HS-5 (cell line): Measurements from ENCODE around the gene KIAA1191.

Source experiments
- DNase-seq: peaks from one replicate; pipeline ENCODE4 v3.0.0-alpha.2; 2012; ENCODE audit warnings: low read depth

KIAA1191 gene

DNA sequence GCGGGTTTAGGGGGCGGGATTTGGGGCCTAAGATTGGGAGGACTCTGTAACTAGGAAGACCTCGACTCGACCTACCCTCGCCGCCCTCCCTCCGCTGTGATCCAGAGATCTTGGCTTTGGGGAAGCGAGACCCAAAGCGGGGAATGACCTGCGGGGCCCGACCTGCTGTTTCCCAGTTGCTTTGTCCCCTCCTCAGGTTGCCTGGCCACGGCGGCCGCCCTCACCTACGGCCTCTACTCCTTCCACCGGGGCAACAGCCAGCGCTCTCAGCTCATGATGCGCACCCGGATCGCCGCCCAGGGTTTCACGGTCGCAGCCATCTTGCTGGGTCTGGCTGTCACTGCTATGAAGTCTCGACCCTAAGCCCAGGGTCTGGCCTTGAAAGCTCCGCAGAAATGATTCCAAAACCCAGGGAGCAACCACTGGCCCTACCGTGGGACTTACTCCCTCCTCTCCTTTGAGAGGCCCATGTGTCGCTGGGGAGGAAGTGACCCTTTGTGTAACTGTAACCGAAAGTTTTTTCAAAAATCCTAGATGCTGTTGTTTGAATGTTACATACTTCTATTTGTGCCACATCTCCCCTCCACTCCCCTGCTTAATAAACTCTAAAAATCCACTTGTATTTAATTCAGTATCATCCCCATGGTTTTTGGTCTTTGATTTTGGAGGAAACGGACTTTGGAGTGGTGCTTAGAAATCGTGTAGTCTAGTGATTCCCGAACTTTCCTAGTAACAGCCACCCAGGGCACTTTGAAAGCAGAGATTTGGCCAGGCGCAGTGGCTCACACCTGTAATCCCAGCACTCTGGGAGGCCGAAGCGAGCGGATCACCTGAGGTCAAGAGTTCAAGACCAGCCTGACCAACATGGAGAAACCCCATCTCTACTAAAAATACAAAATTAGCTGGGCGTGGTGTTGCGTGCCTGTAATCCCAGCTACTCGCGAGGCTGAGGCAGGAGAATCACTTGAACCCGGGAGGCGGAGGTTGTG lies 27.9 kb upstream of the KIAA1191 start:
- no peak for DNase-seq

DNA sequence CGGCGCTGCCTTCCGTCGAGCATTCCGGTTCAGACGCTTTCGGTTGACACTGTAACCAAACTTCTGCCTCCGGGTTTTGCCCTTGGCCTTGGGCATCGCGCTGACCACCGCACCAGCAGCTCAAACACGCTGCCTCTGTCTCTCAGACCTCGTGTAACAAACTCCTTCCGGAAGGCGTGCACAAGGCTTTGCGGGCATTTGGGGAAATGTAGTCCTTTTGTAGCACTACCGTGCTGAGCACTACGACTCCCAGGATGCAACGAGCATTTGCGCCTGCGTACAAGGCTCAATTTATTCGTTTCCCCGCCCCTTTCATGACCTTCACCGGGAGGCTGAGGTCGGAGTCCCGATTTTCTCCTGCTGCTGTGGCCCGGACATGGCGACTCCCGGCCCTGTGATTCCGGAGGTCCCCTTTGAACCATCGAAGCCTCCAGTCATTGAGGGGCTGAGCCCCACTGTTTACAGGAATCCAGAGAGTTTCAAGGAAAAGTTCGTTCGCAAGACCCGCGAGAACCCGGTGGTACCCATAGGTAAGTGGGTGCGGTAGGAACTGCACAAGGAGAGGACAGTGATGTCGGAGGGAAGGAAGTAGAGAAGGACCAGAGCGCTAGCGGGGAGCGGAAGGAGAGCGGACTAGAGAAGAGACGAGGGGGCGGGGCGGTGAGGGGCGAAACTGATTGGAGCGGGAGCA lies 27.0 kb upstream of the KIAA1191 start, which contains the start of the genes HIGD2A and NOP16:
TSS of gene HIGD2A (plus strand) at position 308 of the 691 bp plus-strand sequence. CDS start at position 377, 69 bp downstream.
TSS of gene NOP16 (minus strand) at position 155 of the 691 bp plus-strand sequence. CDS start at position 96, 59 bp downstream.
- DNase-seq = peak; percentile 98

DNA sequence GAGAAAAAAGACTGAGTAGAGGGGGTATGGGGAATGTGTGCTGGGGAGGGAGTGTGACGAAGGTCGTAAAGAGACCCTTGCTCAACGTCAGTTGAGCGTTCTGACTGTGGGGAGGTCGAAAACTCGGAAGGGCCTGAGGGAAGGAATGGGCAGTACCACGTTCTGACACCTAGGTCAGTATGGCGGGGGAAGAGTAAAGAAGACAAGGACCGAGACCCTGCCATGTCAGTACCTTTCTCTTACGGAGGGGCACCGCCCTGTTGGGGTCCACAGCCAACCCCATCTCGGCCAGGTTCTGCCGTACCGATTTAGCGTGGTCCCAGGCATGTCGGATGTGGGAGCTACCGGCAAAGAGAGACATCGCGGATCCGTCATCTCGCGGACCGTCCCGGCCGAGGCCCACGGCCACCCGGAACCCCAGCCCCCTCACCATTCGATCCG lies 26.5 kb upstream of the KIAA1191 start:
- DNase-seq = no peak

DNA sequence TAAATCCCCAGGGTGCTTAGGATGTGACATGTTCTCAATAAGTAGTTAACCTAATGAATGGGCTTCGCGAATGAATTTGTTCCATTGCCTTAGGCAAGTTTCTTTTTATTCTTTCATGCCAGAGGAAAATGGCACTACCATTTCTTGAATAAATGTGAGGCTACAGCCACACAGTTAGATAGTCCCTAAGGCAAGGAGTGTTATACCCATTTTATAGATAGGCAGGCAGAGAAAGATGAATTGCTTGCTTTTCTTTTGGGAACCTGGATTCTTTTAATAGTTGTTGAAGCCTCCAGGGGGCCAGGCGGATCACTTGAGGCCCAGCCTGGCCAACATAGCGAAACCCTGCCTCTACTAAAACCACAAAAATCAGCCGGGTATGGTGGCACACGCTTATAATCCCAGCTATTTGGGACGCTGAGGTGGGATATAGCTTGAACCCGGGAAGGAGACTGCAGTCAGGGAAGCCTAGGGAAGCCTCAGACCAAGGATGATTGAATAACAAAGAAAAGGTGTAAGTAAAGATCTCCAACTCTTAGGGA lies 25.9 kb upstream of the KIAA1191 start:
- no peak for DNase-seq

DNA sequence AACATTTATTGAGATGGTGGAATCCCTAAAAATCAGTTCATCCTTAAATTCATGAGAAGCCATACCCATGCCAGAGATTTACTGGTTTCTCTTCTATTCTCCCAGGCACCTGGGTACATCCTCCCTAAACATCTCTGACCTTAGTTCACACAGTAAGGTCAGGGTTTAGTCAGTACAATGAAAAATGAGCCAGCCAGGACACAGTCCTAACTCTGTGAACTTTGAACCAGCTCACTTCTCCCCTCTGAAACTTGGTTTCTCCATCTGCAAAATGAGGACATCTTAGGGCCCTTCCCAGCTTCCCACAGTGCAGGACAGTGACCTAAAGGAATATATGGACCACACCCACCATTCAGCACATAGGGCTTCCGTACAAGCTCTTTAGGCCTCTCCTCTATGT lies 24.9 kb upstream of the KIAA1191 start:
- no peak for DNase-seq

DNA sequence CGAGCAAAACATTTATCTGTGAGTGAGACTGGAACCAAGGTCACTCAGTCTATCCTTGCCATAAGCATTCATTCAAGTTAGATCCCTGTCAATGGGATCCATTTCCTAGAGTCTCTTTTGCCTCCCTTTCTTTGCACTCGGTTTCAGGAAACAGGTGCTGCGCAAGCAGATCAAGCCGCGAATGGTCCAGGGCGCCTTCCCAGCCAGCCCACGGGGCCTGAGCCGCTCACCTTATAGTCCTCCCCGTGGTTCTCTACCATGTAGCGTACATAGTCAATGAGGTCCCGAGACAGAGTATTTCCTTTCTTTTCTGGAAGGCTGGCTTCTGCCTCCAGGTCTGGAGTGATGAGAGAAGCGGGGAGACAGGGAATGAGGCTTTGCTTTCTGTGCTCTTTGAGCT lies 23.4 kb upstream of the KIAA1191 start:
- no peak for DNase-seq

DNA sequence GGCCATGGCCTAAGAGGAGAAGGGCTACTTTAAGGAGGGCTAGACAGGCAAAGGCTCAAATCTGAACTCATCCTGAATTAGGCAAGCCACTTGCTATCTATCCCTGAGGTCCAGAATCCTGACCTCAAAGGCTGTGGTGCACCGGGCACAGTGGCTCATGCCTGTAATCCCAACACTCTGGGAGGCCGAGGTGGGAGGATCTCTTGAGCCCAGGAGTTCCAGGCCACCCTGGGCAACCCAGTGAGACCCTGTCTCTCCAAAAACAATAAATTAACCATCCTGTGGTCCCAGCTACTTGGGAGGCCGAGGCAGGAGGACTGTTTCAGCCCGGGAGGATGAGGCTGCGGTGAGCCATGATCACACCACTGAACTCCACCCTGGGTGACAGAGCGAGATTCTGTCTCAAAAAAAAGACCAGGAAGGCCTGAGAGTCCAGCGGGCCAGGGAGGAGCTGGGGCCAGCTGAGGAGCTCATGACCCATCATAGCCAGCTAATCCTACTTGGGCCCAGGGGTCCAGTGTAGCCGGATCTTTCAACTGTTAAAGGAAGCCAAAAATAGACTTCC lies 22.9 kb upstream of the KIAA1191 start:
- DNase-seq = no peak

DNA sequence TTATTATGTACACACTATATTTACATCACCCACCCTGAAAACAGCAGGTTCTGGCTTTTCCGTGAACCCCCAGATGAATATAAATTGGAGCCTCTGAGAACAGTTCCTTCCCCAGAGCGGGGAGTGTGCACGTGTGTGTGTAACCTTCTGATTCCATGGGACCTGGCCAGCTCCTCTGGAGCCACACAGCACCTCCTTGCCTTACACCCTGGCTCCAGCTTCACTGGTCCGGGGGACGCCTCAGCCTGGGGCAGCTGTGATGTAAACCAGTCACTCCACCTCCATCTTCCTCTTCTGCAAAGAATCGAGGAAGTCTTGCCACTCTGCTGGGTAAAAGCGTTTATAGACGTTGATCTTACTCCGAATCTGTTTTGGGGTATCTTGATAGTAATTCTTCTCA lies 22.4 kb upstream of the KIAA1191 start:
- DNase-seq = no peak

DNA sequence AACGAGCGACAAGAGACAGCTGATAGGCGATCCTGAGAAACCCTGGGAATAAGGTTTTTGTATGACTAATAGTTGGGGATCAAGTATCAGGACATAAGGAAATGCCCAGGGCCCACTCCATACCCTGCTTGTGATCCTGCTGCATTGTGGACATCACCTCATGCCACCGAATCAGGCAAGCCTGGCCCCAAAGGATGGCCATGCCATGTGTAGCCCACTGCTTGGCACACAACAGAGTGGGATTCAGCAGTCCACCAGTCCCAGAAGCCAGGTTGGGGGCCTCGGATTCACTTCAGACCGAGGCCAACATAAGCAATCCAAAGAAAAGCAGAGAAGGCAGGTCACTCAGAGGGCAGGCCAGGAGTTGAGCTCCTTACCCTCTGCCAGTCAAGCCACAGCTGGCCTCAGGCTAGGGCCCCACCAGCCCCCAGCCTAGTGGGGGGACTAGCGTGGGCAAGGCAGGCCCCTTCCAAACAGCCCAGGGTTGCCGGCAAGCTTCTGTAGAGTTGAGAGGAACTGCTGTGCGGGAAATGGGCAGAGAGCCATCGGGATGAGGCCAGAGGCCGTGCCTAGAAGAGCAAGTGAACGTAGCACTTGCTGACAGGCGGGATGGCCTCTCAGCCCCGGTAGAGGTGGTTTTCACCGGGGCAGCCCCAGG lies 21.8 kb upstream of the KIAA1191 start:
- DNase-seq = no peak

DNA sequence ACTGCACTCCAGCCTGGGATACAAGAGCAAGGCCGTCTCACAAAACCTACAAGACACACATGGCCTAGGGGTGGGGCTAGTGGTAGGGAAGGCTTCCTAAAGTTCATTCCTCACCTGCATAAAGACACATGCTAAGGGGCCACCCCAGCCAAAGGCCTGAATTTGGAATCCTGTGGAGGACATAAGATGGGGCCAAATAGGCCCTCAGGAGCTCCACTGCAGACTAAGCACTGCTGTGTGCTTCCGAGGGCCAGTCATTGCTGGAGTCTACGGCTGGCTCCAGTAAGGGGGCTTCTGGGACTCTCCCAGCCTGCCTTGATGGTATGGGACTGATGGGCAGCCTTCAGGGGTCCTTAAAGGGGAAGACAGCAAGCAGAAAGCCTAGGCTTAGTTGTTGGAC lies 21.2 kb upstream of the KIAA1191 start:
- no peak for DNase-seq

DNA sequence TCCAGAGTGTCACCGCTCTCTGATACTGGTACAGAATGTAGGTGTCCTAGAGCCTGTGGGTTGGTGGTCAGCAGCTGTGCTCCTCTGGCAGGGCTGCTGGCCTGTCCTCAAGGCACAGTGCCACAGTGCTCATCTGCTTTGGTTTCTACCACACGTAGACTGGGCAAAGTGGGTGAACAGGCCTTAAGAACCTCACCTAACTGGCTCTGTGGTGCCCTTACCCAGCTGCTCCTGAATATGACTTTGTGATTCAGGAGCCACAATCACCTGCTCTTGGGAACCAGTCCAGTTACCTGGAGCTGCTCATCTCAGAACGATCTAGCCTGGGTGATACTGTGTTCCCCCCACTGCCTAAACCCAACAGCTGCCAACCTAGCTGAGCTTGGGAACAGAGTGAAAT lies 20.4 kb upstream of the KIAA1191 start:
- DNase-seq = no peak

DNA sequence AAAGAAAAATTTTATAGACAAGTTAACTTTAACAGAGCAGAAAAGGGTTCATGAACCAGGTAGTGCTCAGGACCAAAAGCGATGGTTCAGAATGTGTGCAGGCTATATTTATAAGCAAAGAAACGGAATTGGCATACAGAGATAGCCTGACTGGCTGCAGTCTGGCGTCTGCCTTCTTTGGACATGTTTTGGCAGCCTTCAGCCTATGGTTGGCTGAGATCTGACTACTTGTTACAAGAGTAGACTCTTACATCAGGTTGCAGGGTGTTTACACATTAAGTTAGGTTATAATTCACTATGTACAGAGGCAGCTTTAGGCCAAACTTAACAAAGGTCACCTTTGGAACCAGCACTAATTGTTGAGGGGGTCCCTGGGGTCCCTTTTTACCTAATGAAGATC lies 19.9 kb upstream of the KIAA1191 start:
- DNase-seq = no peak

DNA sequence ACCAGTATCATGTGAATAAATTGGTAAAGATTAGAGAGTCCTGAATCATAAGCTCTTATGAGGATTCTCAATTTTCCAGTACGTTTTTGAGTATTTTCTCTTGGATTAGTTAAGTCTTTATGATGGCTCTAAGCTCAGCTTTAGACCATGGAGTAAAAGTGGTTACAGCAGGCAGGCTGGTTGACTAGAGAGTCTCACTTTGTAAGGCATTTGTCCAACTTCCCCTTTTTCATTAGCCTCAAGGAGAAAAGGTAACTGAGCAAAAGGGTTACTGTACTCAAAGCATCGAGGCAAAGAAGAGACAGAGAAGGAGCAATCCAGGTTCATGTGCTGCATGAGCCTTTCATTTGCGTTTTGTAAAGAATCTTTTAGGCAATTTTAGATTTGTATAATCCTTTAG lies 18.3 kb upstream of the KIAA1191 start:
- no peak for DNase-seq

DNA sequence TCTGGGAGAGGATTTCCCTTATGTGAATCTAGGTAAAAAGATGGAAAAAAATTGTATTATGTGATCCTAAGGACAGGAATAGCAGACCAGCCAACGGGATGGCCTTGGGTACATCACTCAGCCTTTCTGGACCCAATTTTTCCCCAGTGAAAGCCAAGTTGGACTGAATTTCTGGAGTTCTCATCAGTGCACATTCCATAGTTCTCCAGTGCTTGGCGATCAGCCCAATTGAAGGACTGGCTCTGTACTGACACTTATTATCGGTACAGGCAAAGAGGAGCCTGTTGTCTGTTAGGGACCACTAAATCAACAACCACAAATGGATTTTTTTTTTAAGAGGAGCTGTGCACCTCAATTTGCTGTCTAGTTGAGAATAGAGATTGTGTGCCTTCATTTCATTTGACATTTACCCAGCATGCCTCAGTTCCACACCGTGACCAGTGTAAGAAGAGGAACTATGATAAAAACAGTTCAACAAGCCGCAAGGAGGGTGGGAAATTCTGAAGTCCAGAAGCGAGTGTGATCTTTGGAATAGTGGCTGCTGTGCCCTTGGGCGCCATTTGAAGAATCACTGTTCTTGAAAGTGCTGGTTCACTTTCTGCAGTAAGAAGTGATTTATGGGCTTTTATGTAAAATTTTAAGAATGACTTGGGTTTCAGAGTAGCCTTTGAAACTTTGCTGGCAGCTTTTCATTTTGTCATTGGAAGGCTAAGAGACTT lies 11.7 kb upstream of the KIAA1191 start:
- no peak for DNase-seq

DNA sequence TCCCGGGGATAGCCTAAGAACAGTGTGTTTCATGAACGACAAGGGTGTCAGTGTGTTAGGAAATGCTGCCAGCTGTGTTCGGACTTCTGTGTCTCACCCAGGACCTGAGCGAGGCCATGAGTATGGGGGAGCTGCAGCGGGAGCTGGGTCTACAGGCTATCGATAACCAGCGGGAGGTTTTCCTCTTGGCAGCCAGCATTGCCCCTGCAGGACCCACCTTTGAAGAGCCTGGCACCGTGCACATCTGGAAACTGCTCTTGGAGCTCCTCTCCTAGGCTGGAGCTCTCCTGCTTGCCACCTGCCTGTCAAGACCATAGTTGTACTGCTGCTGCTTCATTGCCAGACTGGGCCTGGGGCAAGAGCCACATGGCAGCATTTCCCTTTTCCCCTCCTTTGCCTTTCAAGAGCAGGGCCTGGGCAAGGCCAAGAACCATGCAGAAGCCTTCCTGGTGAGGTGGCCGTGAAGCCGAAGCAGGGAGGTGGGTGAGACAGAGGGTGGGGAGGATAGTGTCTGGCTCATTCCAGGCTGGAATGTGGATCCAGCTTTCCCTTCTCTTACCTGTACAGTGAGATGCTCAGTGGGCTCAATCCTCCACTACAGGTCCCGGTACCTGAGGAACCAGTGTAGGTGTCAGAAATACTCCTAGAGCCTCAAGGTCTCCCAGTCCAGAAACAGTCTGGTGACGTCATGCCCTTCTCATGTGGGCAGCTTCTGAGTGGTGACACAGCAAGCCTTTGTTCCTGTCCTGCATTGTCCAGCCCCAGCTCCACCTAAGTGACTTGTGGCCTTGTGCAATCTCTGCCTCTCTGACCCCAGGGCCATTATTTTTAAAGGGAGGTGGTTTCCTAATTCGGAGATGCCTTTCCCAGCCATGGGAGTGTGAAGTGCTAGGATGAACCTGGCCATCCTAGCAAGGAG lies 10.3 kb upstream of the KIAA1191 start:
- DNase-seq = no peak

DNA sequence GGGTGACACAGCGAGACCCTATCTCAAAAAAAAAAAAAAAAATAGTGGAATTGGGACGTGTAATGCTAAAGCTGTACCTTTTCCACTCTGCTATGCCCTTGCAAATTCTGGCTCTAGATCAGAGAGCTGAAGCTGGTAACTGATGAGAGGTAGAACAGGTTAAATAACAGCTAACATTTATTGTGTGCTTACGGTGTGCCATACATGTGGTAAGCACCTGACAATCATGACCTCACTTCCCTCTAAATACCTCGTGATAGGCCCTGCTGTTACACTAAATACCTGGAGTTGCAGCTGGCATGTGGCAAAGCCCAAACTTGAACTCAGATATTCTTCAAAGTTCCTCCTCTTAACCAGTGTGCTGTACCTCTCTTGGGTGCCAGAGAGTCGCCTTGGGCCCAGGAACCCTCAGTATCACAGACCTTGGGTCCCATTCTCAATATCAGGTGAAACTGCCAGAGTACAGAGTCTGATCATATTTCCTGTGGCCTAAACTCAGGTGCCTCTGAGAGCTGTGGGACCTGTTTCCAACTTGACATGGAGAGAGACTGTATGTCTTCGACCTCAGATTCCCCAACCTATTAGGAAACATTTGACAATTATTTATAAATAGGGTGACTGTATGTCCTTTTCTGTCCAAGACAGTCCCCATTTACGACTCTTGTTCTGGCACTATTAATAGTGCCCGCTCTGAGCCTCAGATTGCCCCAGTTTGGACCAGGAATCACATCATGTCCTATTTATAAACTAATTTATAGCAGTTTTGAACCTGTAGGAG lies 8.6 kb upstream of the KIAA1191 start:
- DNase-seq = no peak

DNA sequence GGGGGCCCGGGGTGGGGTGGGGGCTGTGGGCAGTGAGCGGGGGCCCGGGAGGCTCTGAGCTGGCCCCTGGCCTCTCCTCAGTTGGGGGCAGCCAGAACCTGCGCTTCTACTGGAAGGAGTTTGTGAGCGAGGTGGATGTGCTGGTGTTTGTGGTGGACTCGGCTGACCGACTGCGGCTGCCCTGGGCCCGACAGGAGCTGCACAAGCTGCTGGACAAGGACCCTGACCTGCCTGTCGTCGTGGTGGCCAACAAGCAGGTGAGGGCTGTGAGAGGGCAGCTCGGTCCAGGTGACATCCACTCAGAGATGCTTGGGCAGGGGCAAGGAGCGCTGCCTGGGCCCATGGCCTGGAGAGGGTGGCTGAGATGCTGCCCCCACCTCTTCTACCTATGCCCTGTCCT lies 7.2 kb upstream of the KIAA1191 start:
- DNase-seq = no peak

DNA sequence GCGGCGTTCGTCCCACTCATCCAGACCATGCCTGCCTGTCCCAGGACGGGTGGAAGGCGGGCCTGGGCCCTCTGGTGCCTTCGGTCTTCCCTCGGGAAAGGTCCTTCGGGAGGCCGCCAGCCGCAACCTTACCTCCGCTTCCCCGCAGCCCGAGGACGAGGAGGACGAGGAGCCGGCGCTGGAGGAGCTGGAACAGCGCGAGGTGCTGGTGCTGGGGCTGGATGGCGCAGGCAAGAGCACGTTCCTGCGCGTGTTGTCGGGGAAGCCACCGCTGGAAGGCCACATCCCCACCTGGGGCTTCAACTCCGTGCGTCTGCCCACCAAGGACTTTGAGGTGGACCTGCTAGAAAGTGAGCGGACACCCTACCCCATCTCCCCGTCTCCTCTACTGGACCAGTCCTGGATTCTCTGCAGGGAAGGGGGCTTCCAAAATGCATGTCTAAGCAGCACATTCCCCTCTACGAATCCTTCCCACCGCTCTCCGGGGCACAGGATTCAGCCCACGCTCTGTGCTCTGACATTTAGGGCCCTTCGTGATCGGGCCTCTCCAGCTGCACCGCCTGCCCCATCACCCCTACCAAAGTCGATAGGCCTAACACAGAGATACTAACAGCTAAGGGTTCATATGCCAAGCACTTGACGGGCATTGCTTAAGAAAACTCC lies 4.8 kb upstream of the KIAA1191 start:
- no peak for DNase-seq
